T-helper 1 cell treated with Interleukin-12 subunit alpha and Interleukin-12 subunit beta and Interleukin-4 antibody, amounts not matched to agents 30 ng/mL and 1 ng/mL, for 36 hours (primary cell): ENCODE measurements around the gene NCF2. TPM values are rescaled to one million over a fixed set of nuclear protein-coding genes. Genes with fewer than 3 reads are reported as not detected.

Source experiments
- intact Hi-C: fragments of 100-400 bp; cut with micrococcal nuclease; formaldehyde crosslinking; loops from one replicate; pipeline ENCODE4 v1.15.1; 2024
- total RNA-seq: library from RNA; stranded (reverse); gene quantifications from 2 replicates; pipeline ENCODE4 v1.2.3, GENCODE V29; 2022

The NCF2 gene
- total RNA-seq, 1 donor from 2014 or later = 28.1 TPM

DNA sequence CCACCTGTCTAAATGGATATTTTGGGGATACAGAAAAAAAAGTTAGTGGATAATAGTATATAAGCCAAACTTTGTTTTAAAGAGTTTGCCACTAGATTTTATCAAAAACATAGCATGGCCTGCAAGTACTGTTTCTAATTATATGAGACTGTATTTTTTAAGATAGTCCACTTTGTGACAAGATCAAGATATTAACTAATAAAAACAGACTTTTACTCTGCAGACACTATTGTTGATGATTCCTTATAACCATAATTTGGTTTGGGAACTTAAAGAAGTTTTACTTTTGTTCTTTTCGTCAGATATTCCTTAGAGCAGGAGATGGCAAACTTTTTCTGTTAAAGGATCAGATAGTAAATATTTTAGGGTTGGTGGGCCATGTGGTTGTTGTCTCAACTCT is 81.6 kb downstream of the NCF2 start:
- intact Hi-C loops = no loop called here

DNA sequence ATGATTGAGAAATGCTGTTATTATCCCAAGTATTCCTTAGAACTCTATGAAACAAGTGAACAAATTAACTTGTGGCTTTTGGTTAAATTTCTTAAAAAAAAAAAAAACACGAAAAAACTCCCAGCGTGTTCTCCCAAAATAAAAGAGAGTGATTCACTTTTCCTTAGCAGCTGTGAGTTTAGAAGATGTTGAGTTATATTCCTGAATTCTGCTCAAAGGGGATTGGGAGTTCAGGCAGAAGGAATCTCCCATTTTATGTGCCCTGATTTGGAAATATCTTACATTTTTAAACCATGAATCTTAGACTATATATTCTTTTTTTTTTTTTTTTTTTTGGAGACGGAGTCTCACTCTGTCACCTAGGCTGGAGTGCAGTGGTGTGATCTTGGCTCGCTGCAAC is 83.7 kb downstream of the NCF2 start:
- intact Hi-C loops = no loop called here

Other genes with a start within 250 kb of the NCF2 start
- gene NMNAT2, start 172.1 kb downstream of the NCF2 start, total RNA-seq = 0.05 and 0.46 TPM in 2 replicates
- 82.6 and 83.3 TPM in 2 replicates for gene SMG7, start 118.0 kb downstream of the NCF2 start, total RNA-seq
- 243 and 249 TPM in 2 replicates for gene ARPC5, start 45.3 kb upstream of the NCF2 start, total RNA-seq
- gene APOBEC4, start 62.9 kb upstream of the NCF2 start, total RNA-seq = not detected in 2 replicates
- 5.4 and 5.7 TPM in 2 replicates for gene RGL1, start 214.7 kb upstream of the NCF2 start, total RNA-seq